ENCODE measurements around the gene SOWAHB.
A peak's percentile ranks its signal among the peaks of the same experiment; 100 is the strongest.

The SOWAHB gene

GRCh38 chr4:76897536-76898384 is at the start of gene SOWAHB:
Gene SOWAHB (minus strand): TSS chr4:76898144. CDS start chr4:76897849, 295 bp downstream.
- peak; percentile 4 for DNase-seq

- peak; percentile 41 for DNase-seq
Observed at GRCh38 chr4:76947369-76947768, 49.4 kb upstream of the SOWAHB start.

- peak; percentile 21 for DNase-seq
Observed at GRCh38 chr4:76943790-76944189, 45.8 kb upstream of the SOWAHB start.

- peak; percentile 68 for DNase-seq
Observed at GRCh38 chr4:76943129-76943620, 45.2 kb upstream of the SOWAHB start.

GRCh38 chr4:76939184-76939583 is 41.2 kb upstream of the SOWAHB start:
- no peak for DNase-seq

- no peak for DNase-seq
Observed at GRCh38 chr4:76931576-76932276, 33.8 kb upstream of the SOWAHB start.

GRCh38 chr4:76931087-76931486 is 33.1 kb upstream of the SOWAHB start:
- peak; percentile 60 for DNase-seq

- DNase-seq = no peak
Observed at GRCh38 chr4:76930685-76931084, 32.7 kb upstream of the SOWAHB start.

GRCh38 chr4:76926841-76927240 is 28.9 kb upstream of the SOWAHB start:
- DNase-seq = no peak

GRCh38 chr4:76923619-76924357 is 25.8 kb upstream of the SOWAHB start:
- no peak for DNase-seq

GRCh38 chr4:76920715-76921114 is 22.8 kb upstream of the SOWAHB start:
- no peak for DNase-seq

GRCh38 chr4:76909711-76910110 is 11.8 kb upstream of the SOWAHB start:
- DNase-seq = no peak

- peak; percentile 72 for DNase-seq
Observed at GRCh38 chr4:76905521-76905920, 7.6 kb upstream of the SOWAHB start.

- no peak for DNase-seq
Observed at GRCh38 chr4:76904646-76905190, 6.8 kb upstream of the SOWAHB start.

- no peak for DNase-seq
Observed at GRCh38 chr4:76902233-76902890, 4.4 kb upstream of the SOWAHB start.

GRCh38 chr4:76898949-76899645 is 1.2 kb upstream of the SOWAHB start:
- no peak for DNase-seq

GRCh38 chr4:76898385-76898692 is 395 bp upstream of the SOWAHB start:
- DNase-seq = no peak

GRCh38 chr4:76896614-76897535 is 1.1 kb downstream of the SOWAHB start:
- DNase-seq = peak; percentile 35

GRCh38 chr4:76896048-76896447 is 1.9 kb downstream of the SOWAHB start:
- no peak for DNase-seq

- no peak for DNase-seq
Observed at GRCh38 chr4:76895619-76896018, 2.3 kb downstream of the SOWAHB start.

Data from EL (cell line).